SK-N-SH (cell line): ENCODE measurements around the gene AADACL4. TPM values are rescaled to one million over a fixed set of nuclear protein-coding genes. Genes with fewer than 3 reads are reported as not detected.

Experiments
- CTCF ChIA-PET: fragments of 300-600, 350-600 bp; formaldehyde crosslinking; extraction: SDS; loops from one replicate; lab custom pipeline; 2021; lab: Yijun Ruan, JAX
- POLR2A ChIA-PET: fragments of 350-600 bp; sonication (Branson Sonifier 250); formaldehyde crosslinking; extraction: SDS; loops from one replicate; lab custom pipeline; 2020; ENCODE audit warnings: antibody characterized with exemption, inconsistent platforms; lab: Yijun Ruan, JAX
- DNase-seq: peaks from one replicate; pipeline ENCODE4 v3.0.0; 2012
- H2AFZ ChIP-seq: fragments of 200-600 bp; sonication (generic); 2 replicates; pipeline ENCODE4 v1.8.1; 2016; ENCODE audit warnings: antibody characterized with exemption, mild to moderate bottlenecking, low read depth
- H3F3A ChIP-seq: fragments of 200-600 bp; sonication (generic); replicated peaks from 2 replicates; pipeline ENCODE3; 2016; ENCODE audit warnings: antibody characterized with exemption, mild to moderate bottlenecking; ENCODE audit not compliant: insufficient read depth
- H3K27ac ChIP-seq, 2 experiments: fragments of 200-500 bp in 1 of 2; fragments of 200-600 bp in 1 of 2; sonication (Bioruptor generic) in 1 of 2; sonication (generic), shearing (Covaris generic) in 1 of 2; 2 replicates each; pipeline versions ENCODE4 v1.5.1 to v1.6.1; 2014 to 2016; ENCODE audit warnings: low read depth in 2 of 2, inconsistent platforms in 1 of 2, low read length in 1 of 2, mild to moderate bottlenecking in 1 of 2, mixed read lengths in 1 of 2
- H3K27me3 ChIP-seq: fragments of 200-600 bp; sonication (generic), shearing (Covaris generic); 2 replicates; pipeline ENCODE4 v1.6.1; 2016; ENCODE audit warnings: mixed run types; ENCODE audit not compliant: insufficient read depth
- H3K36me3 ChIP-seq, 2 experiments: fragments of 200-500 bp in 1 of 2; fragments of 200-600 bp in 1 of 2; sonication (Bioruptor generic) in 1 of 2; sonication (generic) in 1 of 2; replicated peaks in 1 of 2; 2 replicates each; pipeline versions ENCODE3 to v1.5.1; 2014 to 2016; ENCODE audit warnings: low read length in 1 of 2, mild to moderate bottlenecking in 1 of 2; ENCODE audit not compliant: insufficient read depth in 2 of 2, control insufficient read depth in 1 of 2
- H3K4me1 ChIP-seq, 2 experiments: fragments of 200-500 bp in 1 of 2; fragments of 200-600 bp in 1 of 2; sonication (Bioruptor generic) in 1 of 2; sonication (generic), shearing (Covaris generic) in 1 of 2; 2 replicates each; pipeline versions ENCODE4 v1.5.1 to v1.6.1; 2014 to 2016; ENCODE audit warnings: low read depth in 1 of 2, low read length in 1 of 2, mixed run types in 1 of 2; ENCODE audit not compliant: insufficient read depth in 2 of 2, control insufficient read depth in 1 of 2
- H3K4me2 ChIP-seq: fragments of 200-600 bp; sonication (generic), shearing (Covaris generic); 2 replicates; pipeline ENCODE4 v1.6.1; 2017; ENCODE audit warnings: mixed run types
- H3K4me3 ChIP-seq, 2 experiments: fragments of 200-500 bp in 1 of 2; fragments of 200-600 bp in 1 of 2; sonication (Bioruptor generic) in 1 of 2; sonication (generic), shearing (Covaris generic) in 1 of 2; 2 replicates each; pipeline versions ENCODE4 v1.5.1 to v1.8.1; 2014 to 2016; ENCODE audit warnings: low read depth in 2 of 2, inconsistent platforms in 1 of 2, low read length in 1 of 2, mild to moderate bottlenecking in 1 of 2, mixed read lengths in 1 of 2, moderate library complexity in 1 of 2
- H3K79me2 ChIP-seq: fragments of 200-600 bp; sonication (generic); 2 replicates; pipeline ENCODE4 v1.8.1; 2017; ENCODE audit warnings: mild to moderate bottlenecking; ENCODE audit not compliant: insufficient read depth
- H3K9ac ChIP-seq: fragments of 200-600 bp; sonication (generic); 2 replicates; pipeline ENCODE4 v1.6.1; 2017; ENCODE audit warnings: mixed run types
- H3K9me2 ChIP-seq: fragments of 200-600 bp; sonication (generic); 2 replicates; pipeline ENCODE4 v1.6.1; 2017; ENCODE audit warnings: mixed run types
- H3K9me3 ChIP-seq: fragments of 200-600 bp; sonication (generic); 2 replicates; pipeline ENCODE4 v1.6.1; 2017; ENCODE audit warnings: mixed run types, mild to moderate bottlenecking, moderate library complexity
- H4K20me1 ChIP-seq: fragments of 200-600 bp; sonication (generic); 2 replicates; pipeline ENCODE4 v1.6.1; 2017; ENCODE audit warnings: mild to moderate bottlenecking, mixed run types; ENCODE audit not compliant: insufficient read depth
- CHD2 ChIP-seq: fragments of 150-350 bp; IDR thresholded peaks from 2 replicates; pipeline ENCODE4 v1.6.1; 2018; ENCODE audit warnings: low read length; ENCODE audit not compliant: partially characterized antibody
- FOXJ3 ChIP-seq: sonication (generic); formaldehyde crosslinking; IDR thresholded peaks from 2 replicates; pipeline ENCODE4 v1.5.1; 2020; ENCODE audit warnings: mild to moderate bottlenecking, missing genetic modification reagents
- FOXM1 ChIP-seq: IDR thresholded peaks from 2 replicates; pipeline ENCODE4 v1.4.0; 2012; ENCODE audit warnings: low read depth, mild to moderate bottlenecking
- GATA2 ChIP-seq: sonication (generic); formaldehyde crosslinking; IDR thresholded peaks from 2 replicates; pipeline ENCODE4 v1.5.0; 2020; ENCODE audit warnings: mild to moderate bottlenecking, missing genetic modification reagents
- JUND ChIP-seq: IDR thresholded peaks from 2 replicates; pipeline ENCODE4 v1.4.0; 2012
- MXI1 ChIP-seq: IDR thresholded peaks from 2 replicates; pipeline ENCODE4 v1.6.1; 2012; ENCODE audit warnings: mild to moderate bottlenecking, low read depth, low read length, improper control_type of control experiment
- NRF1 ChIP-seq: IDR thresholded peaks from 2 replicates; pipeline ENCODE4 v1.6.1; 2012; ENCODE audit warnings: low read depth, mild to moderate bottlenecking, low read length
- RAD21 ChIP-seq: IDR thresholded peaks from 2 replicates; pipeline ENCODE4 v1.6.1; 2012; ENCODE audit warnings: mild to moderate bottlenecking, low read length
- RCOR1 ChIP-seq: fragments of 150-350 bp; IDR thresholded peaks from 2 replicates; pipeline ENCODE4 v1.6.1; 2017; ENCODE audit warnings: antibody characterized with exemption, low read length
- RFX5 ChIP-seq: IDR thresholded peaks from 2 replicates; pipeline ENCODE4 v1.6.1; 2012; ENCODE audit warnings: mild to moderate bottlenecking, improper control_type of control experiment, low read length
- RXRA ChIP-seq: IDR thresholded peaks from 2 replicates; pipeline ENCODE4 v1.4.0; 2012; ENCODE audit warnings: low read depth, mild to moderate bottlenecking, borderline replicate concordance
- SMC3 ChIP-seq: IDR thresholded peaks from 2 replicates; pipeline ENCODE4 v1.6.1; 2012; ENCODE audit warnings: low read depth, low read length, improper control_type of control experiment
- TAF1 ChIP-seq: IDR thresholded peaks from 2 replicates; pipeline ENCODE4 v1.6.1; 2012; ENCODE audit warnings: low read depth, mild to moderate bottlenecking, low read length, moderate library complexity, borderline replicate concordance
- TCF12 ChIP-seq: IDR thresholded peaks from 2 replicates; pipeline ENCODE4 v1.4.0; 2012
- TEAD4 ChIP-seq: IDR thresholded peaks from 2 replicates; pipeline ENCODE4 v1.4.0; 2012; ENCODE audit warnings: mild to moderate bottlenecking, borderline replicate concordance; ENCODE audit not compliant: insufficient read depth
- WGBS: methylation state at CpG from one replicate; pipeline ENCODE4 v1.1.6; 2017; ENCODE audit warnings: low lambda C conversion rate; 5-methylcytosine and 5-hydroxymethylcytosine counted together
- polyA plus RNA-seq, 3 experiments: library from polyadenylated mRNA; depleted of rRNA; stranded (reverse); fragments of >200 nt; gene quantifications; 2 replicates each; pipeline ENCODE4 v1.2.3, GENCODE V29; 2012
- TF ChIP-seq, protein P1 (sequence below): fragments of 150-350 bp; IDR thresholded peaks from 2 replicates; pipeline ENCODE4 v1.6.1; 2016; ENCODE audit warnings: mild to moderate bottlenecking, low read depth, low read length
- TF ChIP-seq, protein P2 (sequence below): IDR thresholded peaks from 2 replicates; pipeline ENCODE4 v1.4.0; 2012; ENCODE audit warnings: low read depth
- TF ChIP-seq, protein P3 (sequence below): IDR thresholded peaks from 2 replicates; pipeline ENCODE4 v1.4.0; 2012; ENCODE audit warnings: low read depth, borderline replicate concordance
- TF ChIP-seq, protein P4 (sequence below): IDR thresholded peaks from 2 replicates; pipeline ENCODE4 v1.4.0; 2012; ENCODE audit warnings: low read depth, borderline replicate concordance

The AADACL4 gene
- polyA plus RNA-seq, 1 of the 3 experiments (the other 2 are of a cell fraction), result 0.59 TPM

DNA sequence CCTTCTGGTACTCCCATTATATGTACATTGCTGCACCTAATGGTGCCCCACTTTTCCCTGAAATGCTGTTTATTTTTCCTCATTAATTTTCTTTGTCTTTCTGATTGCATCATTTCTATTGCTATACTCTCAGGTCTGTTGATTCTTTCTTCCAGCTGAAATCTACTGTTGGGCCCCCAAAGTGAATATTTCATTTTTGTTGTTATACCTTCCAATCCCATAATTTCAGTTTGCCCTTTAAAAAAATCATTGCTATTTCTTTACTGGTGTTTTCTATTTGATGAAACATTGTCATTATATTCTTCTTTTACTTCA is 3.0 kb upstream of the AADACL4 start:
- Histone ChIP-seq H2AFZ (no peak overlapping the region), H3K4me3 (no peak overlapping the region), H3K9me3 (no peaks in the 10 kb centered on the region), H3K36me3 (no peaks in the 10 kb centered on the region), H3F3A (no peaks in the 10 kb centered on the region), H3K4me2 (no peak overlapping the region), H3K4me1 (no peaks in the 10 kb centered on the region), H3K27me3 (no peaks in the 10 kb centered on the region; the same call in 1 of the 2 replicates), H3K9ac (no peak overlapping the region)
- no peak for DNase-seq
- CTCF ChIA-PET, result interaction anchor here (0.7 to 6.9 kb wide), 6 partner anchors 18 to 327 kb away, joined by 3 to 37 read pairs (median 3); no protein-coding TSS in a partner anchor
- TF ChIP-seq GATA2 (CRISPR knock-in tag) (no peak), MXI1 (no peak), RAD21 (no peak), RXRA (no peak)
- TF ChIP-seq, all 33 proteins: peak for 0
- H3K9me2 ChIP-seq, result no peaks in the 10 kb centered on the region
- POLR2A ChIA-PET, result no interaction called here
- H3K79me2 ChIP-seq, result no peaks in the 10 kb centered on the region
- H3K27ac ChIP-seq, result no peak overlapping the region
- H4K20me1 ChIP-seq, result no peaks in the 10 kb centered on the region

DNA sequence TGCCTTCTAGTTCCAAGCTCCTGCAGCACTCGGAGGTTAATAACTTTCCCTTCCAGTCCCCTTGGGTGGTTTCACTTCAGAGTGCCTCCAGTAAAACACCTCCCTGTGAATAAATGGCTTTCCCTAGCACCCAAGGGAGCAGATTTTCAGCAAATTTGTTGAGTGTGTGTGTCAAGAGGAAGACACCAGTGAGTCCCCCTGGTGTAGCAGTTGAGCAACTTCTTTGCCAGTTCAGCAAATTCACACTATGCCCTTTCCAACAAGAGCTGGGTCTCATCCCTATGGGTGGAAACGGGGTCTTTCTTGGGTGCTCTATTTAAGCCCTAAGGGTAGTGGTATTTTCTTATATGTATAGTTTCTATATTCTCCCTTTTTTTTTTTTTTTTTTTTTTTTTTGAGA is 806 bp upstream of the AADACL4 start:
- POLR2A ChIA-PET, result no interaction called here
- Histone ChIP-seq H3K36me3 (no peaks in the 10 kb centered on the region), H3K27ac (no peak overlapping the region), H3F3A (no peaks in the 10 kb centered on the region), H3K4me2 (no peak overlapping the region), H3K9me2 (no peaks in the 10 kb centered on the region), H3K9ac (no peak overlapping the region), H4K20me1 (no peaks in the 10 kb centered on the region), H3K4me3 (no peak overlapping the region), H3K79me2 (no peaks in the 10 kb centered on the region), H3K4me1 (no peaks in the 10 kb centered on the region), H3K9me3 (no peaks in the 10 kb centered on the region), H3K27me3 (no peaks in the 10 kb centered on the region; the same call in 1 of the 2 replicates), H2AFZ (no peak overlapping the region)
- 44% methylated on average over 2 of the region's 2 CpGs for WGBS
- no peak for DNase-seq
- TF ChIP-seq FOXJ3 (CRISPR knock-in tag) (no peak), RFX5 (no peak), TCF12 (no peak), JUND (no peak), RXRA (no peak), SMC3 (no peak), GATA2 (CRISPR knock-in tag) (no peak)
- CTCF ChIA-PET, result interaction anchor here (1.7 to 6.9 kb wide), 2 partner anchors 16 to 23 kb away, joined by 6 to 37 read pairs; no protein-coding TSS in a partner anchor

DNA sequence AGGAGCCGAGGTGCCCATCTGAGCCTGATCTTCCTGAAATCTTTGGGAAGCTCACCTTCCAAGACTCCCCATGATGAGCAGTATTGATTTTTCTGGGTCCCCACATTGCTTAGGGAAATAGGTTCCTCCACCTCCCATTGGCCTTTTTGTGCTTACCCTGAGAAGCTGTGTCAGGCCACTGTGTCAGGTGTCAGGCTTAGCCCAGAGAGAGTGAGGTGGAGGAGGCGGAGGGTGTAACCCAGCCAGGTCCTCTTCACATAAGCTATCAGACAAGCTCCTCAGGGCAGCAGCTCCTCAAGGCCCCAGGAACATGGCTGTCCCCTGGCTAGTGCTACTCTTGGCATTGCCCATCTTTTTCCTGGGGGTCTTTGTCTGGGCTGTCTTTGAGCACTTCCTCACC is 352 bp downstream of the AADACL4 start:
- CTCF ChIA-PET, result interaction anchor here (1.1 to 6.9 kb wide), 3 partner anchors 14 to 329 kb away, joined by 4 to 37 read pairs (median 6); no protein-coding TSS in a partner anchor
- WGBS, result no CpG with 5 or more reads among the region's 2 CpGs
- Histone ChIP-seq H3K27ac (no peak overlapping the region), H3K79me2 (no peaks in the 10 kb centered on the region), H3K9me3 (no peaks in the 10 kb centered on the region), H3K4me3 (no peak overlapping the region), H3K4me1 (no peaks in the 10 kb centered on the region), H4K20me1 (no peaks in the 10 kb centered on the region), H3K27me3 (no peaks in the 10 kb centered on the region; the same call in 1 of the 2 replicates), H3K36me3 (no peaks in the 10 kb centered on the region), H3F3A (no peaks in the 10 kb centered on the region), H3K9me2 (no peaks in the 10 kb centered on the region), H2AFZ (no peak overlapping the region), H3K4me2 (no peak overlapping the region), H3K9ac (no peak overlapping the region)
- POLR2A ChIA-PET, result no interaction called here
- no peak for DNase-seq
- TF ChIP-seq, protein P1, sequence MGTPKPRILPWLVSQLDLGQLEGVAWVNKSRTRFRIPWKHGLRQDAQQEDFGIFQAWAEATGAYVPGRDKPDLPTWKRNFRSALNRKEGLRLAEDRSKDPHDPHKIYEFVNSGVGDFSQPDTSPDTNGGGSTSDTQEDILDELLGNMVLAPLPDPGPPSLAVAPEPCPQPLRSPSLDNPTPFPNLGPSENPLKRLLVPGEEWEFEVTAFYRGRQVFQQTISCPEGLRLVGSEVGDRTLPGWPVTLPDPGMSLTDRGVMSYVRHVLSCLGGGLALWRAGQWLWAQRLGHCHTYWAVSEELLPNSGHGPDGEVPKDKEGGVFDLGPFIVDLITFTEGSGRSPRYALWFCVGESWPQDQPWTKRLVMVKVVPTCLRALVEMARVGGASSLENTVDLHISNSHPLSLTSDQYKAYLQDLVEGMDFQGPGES, result no peak
- no peak for TF ChIP-seq RAD21
- TF ChIP-seq, protein P2, sequence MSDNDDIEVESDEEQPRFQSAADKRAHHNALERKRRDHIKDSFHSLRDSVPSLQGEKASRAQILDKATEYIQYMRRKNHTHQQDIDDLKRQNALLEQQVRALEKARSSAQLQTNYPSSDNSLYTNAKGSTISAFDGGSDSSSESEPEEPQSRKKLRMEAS, result no peak
- TF ChIP-seq RXRA, result no peak
- TF ChIP-seq, protein P3, sequence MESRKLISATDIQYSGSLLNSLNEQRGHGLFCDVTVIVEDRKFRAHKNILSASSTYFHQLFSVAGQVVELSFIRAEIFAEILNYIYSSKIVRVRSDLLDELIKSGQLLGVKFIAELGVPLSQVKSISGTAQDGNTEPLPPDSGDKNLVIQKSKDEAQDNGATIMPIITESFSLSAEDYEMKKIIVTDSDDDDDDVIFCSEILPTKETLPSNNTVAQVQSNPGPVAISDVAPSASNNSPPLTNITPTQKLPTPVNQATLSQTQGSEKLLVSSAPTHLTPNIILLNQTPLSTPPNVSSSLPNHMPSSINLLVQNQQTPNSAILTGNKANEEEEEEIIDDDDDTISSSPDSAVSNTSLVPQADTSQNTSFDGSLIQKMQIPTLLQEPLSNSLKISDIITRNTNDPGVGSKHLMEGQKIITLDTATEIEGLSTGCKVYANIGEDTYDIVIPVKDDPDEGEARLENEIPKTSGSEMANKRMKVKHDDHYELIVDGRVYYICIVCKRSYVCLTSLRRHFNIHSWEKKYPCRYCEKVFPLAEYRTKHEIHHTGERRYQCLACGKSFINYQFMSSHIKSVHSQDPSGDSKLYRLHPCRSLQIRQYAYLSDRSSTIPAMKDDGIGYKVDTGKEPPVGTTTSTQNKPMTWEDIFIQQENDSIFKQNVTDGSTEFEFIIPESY, result no peak
- no peak for TF ChIP-seq RFX5
- no peak for TF ChIP-seq CHD2
- TF ChIP-seq FOXM1, result no peak
- TF ChIP-seq NRF1, result no peak
- TF ChIP-seq TAF1, result no peak
- TF ChIP-seq MXI1, result no peak
- no peak for TF ChIP-seq RCOR1
- TF ChIP-seq SMC3, result no peak
- no peak for TF ChIP-seq TEAD4
- TF ChIP-seq, protein P4, sequence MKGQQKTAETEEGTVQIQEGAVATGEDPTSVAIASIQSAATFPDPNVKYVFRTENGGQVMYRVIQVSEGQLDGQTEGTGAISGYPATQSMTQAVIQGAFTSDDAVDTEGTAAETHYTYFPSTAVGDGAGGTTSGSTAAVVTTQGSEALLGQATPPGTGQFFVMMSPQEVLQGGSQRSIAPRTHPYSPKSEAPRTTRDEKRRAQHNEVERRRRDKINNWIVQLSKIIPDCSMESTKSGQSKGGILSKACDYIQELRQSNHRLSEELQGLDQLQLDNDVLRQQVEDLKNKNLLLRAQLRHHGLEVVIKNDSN, result no peak
